Kidney epithelial cell (primary cell): ENCODE data around the gene CACNA2D1. TPM values are rescaled to one million over a fixed set of nuclear protein-coding genes. Genes with fewer than 3 reads are reported as not detected.

Source experiments
- DNase-seq: peaks from one replicate; pipeline ENCODE4 v3.0.0-alpha.2; 2010; ENCODE audit warnings: low read depth
- H3K27me3 ChIP-seq: 2 replicates; pipeline ENCODE4 v1.6.0; 2011; ENCODE audit warnings: low read length; ENCODE audit not compliant: control insufficient read depth, insufficient read depth
- H3K36me3 ChIP-seq: 2 replicates; pipeline ENCODE4 v1.5.1; 2011; ENCODE audit warnings: low read length; ENCODE audit not compliant: control insufficient read depth, insufficient read depth
- H3K4me3 ChIP-seq: 2 replicates; pipeline ENCODE4 v1.5.1; 2011; ENCODE audit warnings: low read depth, mild to moderate bottlenecking, control low read depth, low read length
- total RNA-seq: library from RNA; depleted of rRNA; stranded (reverse); fragments of >200 nt; gene quantifications from 2 replicates; pipeline ENCODE4 v1.2.3, GENCODE V29; 2015
- TF ChIP-seq, protein P1 (sequence below): IDR thresholded peaks from 2 replicates; pipeline ENCODE4 v1.5.1; 2011; ENCODE audit warnings: mild to moderate bottlenecking, moderate library complexity, low read length, control low read depth, inconsistent platforms; ENCODE audit not compliant: insufficient read depth, poor library complexity, severe bottlenecking

CACNA2D1 gene
- total RNA-seq, 1 donor from 2014 or later, result 5.9 TPM

GRCh38 chr7:82164410-82164809 lies 279.2 kb downstream of the CACNA2D1 start:
- H3K4me3 ChIP-seq, result no peak overlapping the region
- H3K27me3 ChIP-seq, result no peaks in the 10 kb centered on the region
- no peaks in the 10 kb centered on the region for H3K36me3 ChIP-seq
- no peak for DNase-seq
- TF ChIP-seq, protein P1, sequence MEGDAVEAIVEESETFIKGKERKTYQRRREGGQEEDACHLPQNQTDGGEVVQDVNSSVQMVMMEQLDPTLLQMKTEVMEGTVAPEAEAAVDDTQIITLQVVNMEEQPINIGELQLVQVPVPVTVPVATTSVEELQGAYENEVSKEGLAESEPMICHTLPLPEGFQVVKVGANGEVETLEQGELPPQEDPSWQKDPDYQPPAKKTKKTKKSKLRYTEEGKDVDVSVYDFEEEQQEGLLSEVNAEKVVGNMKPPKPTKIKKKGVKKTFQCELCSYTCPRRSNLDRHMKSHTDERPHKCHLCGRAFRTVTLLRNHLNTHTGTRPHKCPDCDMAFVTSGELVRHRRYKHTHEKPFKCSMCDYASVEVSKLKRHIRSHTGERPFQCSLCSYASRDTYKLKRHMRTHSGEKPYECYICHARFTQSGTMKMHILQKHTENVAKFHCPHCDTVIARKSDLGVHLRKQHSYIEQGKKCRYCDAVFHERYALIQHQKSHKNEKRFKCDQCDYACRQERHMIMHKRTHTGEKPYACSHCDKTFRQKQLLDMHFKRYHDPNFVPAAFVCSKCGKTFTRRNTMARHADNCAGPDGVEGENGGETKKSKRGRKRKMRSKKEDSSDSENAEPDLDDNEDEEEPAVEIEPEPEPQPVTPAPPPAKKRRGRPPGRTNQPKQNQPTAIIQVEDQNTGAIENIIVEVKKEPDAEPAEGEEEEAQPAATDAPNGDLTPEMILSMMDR, result no peak

GRCh38 chr7:82163586-82163985 lies 280.0 kb downstream of the CACNA2D1 start:
- Histone ChIP-seq H3K36me3 (no peaks in the 10 kb centered on the region), H3K27me3 (no peaks in the 10 kb centered on the region), H3K4me3 (no peak overlapping the region)
- DNase-seq, result no peak
- TF ChIP-seq, protein P1, result no peak

- Histone ChIP-seq H3K36me3 (no peaks in the 10 kb centered on the region), H3K27me3 (no peaks in the 10 kb centered on the region), H3K4me3 (no peak overlapping the region)
- no peak for DNase-seq
- TF ChIP-seq, protein P1, result no peak
Measured at GRCh38 chr7:82162289-82162688, 281.3 kb downstream of the CACNA2D1 start.

GRCh38 chr7:82158327-82158726 lies 285.2 kb downstream of the CACNA2D1 start:
- TF ChIP-seq, protein P1, result no peak
- H3K36me3 ChIP-seq, result no peaks in the 10 kb centered on the region
- no peaks in the 10 kb centered on the region for H3K27me3 ChIP-seq
- no peak overlapping the region for H3K4me3 ChIP-seq
- DNase-seq, result no peak

DNA sequence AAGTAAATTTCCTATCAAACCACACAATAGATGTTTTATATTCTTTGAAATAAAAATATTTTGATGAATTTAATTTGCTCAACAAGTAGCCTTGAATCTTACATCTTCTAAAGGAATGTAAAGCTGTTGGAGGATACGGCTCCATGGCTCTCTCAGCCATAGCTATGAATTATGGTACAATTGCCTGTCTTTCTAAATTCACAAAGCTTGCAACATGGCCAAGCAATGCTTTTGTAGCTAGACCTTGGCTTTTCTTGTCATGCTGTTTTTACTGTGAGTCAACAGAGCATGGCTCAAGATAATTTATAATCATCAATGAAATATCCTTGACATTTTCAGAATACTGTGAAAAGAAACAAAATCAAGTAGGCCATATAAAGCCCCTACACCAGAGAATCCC lies 286.7 kb downstream of the CACNA2D1 start:
- H3K27me3 ChIP-seq, result no peaks in the 10 kb centered on the region
- TF ChIP-seq, protein P1, result no peak
- no peak for DNase-seq
- H3K4me3 ChIP-seq, result no peak overlapping the region
- H3K36me3 ChIP-seq, result no peaks in the 10 kb centered on the region

DNA sequence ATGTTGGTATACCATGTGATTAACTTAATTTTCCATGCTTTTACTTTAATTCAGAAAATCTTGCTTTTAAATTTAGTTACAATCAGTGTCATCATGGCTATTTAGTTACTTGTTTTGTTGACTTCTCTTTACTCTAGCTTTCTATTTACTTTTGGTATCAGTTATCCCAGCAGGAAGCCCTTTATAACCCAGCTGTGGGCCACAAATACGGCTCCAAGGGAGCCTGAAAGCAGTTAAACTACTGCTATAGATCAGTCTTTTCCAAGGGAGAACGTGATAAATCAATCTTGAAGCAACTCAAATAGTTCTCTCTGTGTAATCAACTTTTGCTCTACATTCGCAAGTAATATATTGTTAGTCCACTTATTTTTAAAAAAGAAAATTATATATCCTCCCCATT lies 287.4 kb downstream of the CACNA2D1 start:
- TF ChIP-seq, protein P1, result no peak
- no peak for DNase-seq
- H3K4me3 ChIP-seq, result no peak overlapping the region
- no peaks in the 10 kb centered on the region for H3K27me3 ChIP-seq
- no peaks in the 10 kb centered on the region for H3K36me3 ChIP-seq
